ENCODE results near the gene TRHDE.

DNA sequence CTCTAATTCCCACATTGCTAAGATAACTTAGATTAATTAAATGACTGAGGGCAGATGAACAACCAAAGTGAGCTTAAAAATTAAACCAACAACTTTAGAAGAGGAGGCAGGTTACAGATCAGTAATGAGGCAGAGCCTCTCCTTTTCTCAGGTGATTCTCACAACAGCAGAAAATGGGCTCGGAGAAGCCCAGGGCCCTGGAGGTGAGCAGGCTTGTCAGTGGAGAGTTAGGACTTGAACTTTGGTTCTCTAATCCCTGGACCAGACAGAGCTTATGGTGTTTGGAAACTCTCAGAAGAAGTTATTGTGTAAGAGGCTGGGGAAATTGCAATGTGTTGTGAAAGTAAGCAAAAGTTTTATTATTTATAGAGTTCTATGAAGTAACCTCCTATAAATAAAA is 2.8 kb downstream of the TRHDE start:
- TF ChIP-seq CTCF (IDR thresholded peaks at IDR 0.05; ENCODE audit: low read depth, low read length) (no peak), POLR2A (IDR thresholded peaks at IDR 0.05; ENCODE audit: extremely low read depth, insufficient read length) (no peak)
- TF ChIP-seq, protein P1, sequence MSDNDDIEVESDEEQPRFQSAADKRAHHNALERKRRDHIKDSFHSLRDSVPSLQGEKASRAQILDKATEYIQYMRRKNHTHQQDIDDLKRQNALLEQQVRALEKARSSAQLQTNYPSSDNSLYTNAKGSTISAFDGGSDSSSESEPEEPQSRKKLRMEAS (IDR thresholded peaks at IDR 0.05; ENCODE audit: low read depth, low read length): no peak

All from NB4 (cell line).